Activated CD4-positive, alpha-beta T cell treated with anti-CD3 and anti-CD28 coated beads, Interleukin-2, Interleukin-4, amounts not matched to agents 100 ng/mL and 50 ng/mL, durations not matched to agents 16 hours and 8 hours (primary cell): Measurements from ENCODE around the gene CLEC2L.

Experiments
- DNase-seq: peaks from one replicate; pipeline ENCODE4 v3.0.0-alpha.2; 2020; ENCODE audit warnings: low spot score

The CLEC2L gene

GRCh38 chr7:139557857-139558581 lies 34.5 kb downstream of the CLEC2L start:
- no peak for DNase-seq

GRCh38 chr7:139559364-139560105 lies 36.0 kb downstream of the CLEC2L start:
- no peak for DNase-seq

DNA sequence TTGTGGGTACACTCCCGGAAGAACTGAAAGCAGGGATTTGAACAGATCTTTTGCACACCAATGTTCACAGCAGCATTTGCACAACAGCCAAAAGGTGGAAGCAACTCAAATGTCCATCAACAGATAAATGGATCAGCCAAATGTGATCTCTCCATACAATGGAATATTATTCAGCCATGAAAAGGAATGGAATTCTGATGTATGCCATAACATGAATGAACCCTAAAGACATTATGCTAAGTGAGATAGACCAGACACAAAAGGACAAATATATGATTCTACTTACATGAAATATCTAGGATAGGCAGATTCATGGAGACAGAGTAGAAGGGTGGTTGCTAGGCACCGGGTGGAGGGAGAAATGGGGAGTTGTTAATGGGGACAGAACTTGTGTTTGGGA lies 36.7 kb downstream of the CLEC2L start:
- no peak for DNase-seq

GRCh38 chr7:139560678-139561077 lies 37.2 kb downstream of the CLEC2L start:
- DNase-seq: no peak

DNA sequence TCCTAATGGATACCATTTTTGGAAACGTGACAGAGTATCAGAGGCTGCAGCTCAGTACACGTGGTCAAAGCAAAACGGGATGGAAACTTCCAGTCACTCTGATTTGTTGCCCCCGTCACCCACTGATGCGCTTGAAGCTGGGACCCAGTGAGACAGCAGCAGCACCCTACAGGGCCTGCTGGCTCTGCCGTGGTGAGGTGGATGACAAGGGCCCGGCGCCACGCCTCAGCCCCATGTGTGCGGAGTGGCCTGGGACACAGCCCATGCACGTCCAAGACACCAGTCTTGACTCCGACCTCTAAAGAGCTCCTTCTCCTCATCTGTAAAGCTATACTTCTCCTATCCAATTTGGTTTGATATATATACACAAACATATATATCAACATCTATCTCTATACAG lies 39.0 kb downstream of the CLEC2L start:
- DNase-seq: no peak

- DNase-seq: no peak
These were observed 39.6 kb downstream of the CLEC2L start for GRCh38 chr7:139562961-139563565.

GRCh38 chr7:139563856-139564255 lies 40.4 kb downstream of the CLEC2L start:
- no peak for DNase-seq

DNA sequence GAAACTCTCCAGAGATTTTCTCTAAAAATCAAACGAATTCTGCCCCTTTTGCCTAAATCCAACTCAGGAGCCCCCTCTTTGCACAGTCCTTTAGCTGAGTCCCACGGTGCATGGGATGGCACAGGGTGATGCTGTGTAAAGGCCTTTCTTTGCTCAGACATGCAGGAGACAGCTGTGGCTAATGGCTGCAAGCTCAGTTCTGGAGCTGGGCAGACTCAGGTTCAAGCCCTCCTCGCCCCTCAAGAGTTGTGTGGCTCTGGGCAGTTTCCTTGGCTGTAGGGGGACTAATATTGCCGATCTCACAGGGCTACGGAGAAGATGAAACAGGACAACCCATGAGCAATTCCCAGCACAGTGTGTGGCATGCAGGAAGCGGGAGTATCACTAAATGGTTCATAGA lies 42.6 kb downstream of the CLEC2L start:
- no peak for DNase-seq

DNA sequence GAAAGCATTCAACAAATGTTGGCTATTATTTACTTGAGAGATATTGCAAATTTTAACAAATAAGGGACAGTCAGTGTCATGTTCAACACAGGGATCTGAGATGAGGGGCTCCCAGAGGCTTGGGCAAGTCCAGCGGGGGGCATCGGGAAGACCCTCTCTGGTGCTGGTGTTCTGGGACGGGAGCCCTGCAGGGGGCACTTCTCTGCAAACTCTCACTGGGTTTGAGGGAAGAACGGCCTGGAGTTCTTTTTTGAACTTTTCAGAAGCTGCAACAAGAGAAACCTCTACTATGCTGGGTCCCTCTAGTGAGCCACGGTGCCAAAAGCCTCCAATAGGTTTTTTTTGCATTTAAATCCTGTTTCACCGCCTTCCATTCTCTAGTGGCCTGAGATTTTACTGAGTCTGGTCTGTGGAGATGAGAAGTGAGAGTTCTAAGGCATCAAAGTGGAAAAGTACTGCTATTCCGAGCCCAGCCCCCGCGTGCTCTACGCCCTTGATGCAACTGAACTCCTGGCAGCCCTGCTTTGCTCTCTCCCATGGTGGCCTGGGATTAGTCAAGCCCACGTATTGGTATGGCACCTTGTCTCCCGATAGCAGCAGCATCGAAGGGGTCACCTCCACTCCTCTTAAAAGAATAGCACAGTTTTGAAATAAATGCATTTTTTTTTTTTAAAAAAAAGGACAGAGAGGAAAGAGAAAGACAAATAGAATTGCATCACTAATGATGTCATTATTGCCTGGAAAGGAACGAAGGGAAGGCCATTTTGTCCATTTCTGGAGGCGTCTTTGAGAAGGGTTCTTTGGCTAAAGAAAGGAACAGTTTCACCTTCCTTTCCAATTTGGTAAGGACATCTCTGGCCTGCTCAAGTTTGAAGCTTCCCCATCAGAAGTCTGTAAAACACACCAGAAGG lies 43.5 kb downstream of the CLEC2L start:
- DNase-seq: no peak

- no peak for DNase-seq
These were observed 44.3 kb downstream of the CLEC2L start for GRCh38 chr7:139567647-139568345.

DNA sequence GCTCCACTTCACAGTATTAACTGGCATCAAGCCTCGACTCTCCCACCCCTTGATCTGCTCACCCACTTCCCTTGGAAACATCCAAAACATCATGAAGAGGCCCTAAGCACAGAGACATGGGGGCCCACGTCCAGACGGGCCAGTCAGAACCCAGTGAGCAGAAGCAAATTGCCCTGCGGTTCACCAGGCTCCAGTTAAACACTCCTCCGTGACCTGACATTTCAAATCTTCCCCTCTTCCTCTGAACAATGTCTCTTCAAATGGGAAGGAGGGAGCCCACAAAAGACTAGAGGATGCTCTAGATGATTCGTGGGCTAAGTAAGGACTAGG lies 44.8 kb downstream of the CLEC2L start:
- DNase-seq: no peak

GRCh38 chr7:139568813-139569490 lies 45.5 kb downstream of the CLEC2L start:
- no peak for DNase-seq

DNA sequence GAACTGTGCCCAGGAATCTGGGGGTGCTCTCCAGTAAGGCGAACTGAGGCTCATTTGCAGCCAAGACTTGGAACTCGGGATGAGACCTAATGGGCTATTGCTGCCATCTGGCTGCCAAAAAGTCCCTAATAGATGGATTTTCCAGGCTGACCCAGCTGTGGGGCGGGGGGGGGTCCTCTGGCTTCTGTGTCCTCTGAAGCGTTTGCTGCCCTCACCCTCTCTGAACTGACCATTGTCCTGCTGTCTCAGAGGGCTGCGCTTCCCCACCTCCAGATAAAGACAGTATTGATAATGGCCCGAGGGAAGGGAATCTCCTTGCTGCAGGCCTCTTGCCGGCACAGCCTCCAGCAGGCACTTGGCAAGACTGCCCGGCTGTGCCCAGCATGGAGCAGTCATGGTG lies 46.6 kb downstream of the CLEC2L start:
- DNase-seq: no peak

DNA sequence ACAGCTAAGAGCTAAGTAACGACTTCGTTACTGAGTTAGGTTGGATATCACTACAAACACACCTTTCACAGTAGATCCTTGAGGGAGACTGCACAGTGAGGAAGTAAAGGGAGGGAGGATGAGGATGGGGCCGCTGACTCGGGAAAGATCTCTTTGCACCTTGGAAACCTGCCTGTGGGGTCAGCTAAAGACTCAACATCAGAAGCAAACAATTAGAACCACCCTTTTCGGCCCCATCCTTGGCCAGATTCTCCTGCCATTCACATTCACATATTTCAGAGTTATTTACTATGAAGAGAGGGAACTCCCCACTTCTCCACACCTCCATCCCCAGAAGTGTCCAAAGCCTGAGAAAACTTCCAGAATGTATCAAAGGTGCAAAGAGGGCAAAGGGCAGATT lies 47.1 kb downstream of the CLEC2L start:
- no peak for DNase-seq

DNA sequence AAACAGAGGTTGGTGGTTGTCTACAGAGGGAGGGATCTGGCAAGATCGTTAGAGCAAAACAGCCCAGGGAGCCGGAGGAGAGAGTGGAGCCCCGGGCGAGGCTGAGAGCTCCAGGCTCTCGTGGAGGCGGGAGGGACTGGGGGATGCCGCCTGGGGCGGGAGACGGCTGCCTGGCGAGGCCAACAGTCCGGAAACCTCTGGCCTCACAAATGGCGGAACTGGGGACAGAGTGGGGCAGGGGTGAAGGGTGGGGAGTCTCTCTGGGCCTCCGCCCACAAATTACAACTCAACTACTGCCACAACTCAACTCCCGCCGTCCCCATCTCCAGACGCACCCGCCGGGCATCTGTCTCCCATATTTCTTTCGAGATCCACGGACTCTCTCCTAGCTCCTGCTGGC lies 47.7 kb downstream of the CLEC2L start:
- DNase-seq: no peak

DNA sequence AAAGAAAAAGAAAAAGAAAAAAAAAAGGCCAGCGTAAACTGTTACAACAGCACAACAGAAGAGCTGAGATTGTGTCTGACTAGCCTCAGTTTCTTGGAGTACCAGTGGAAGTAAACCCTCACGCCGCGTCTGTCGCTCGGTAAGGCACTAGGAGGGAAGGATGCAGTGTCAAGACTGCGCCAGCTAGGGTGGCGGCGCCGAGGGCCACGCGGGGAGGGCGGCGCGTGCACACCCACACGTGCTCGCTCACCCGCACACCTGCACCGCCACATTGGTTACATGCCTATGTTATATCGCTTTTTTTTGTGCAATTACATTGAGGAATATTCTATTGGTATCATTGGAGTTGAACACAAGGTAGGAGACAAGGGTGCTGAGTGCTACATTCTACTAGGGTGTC lies 48.2 kb downstream of the CLEC2L start:
- no peak for DNase-seq

GRCh38 chr7:139572071-139572470 lies 48.6 kb downstream of the CLEC2L start:
- no peak for DNase-seq

- no peak for DNase-seq
These were observed 49.4 kb downstream of the CLEC2L start for GRCh38 chr7:139572704-139573385.

DNA sequence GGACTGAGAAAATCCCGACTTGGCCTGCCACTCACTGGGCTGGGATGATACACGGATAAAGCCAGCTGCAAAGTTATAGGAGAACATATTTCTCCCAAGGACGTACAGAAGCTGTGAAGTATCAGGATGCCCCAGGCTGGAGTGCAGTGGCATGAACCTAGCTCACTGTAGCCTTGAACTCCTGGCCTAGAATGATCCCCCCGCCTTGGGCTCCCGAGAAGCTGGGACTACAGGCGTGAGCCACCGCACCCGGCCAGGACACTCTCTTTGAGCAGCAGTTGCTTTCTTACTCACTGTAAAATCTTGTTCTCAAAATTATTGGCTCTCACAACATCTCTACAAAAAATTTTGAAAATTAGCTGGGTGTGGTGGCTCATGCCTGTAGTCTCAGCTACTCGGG lies 50.4 kb downstream of the CLEC2L start:
- DNase-seq: no peak

DNA sequence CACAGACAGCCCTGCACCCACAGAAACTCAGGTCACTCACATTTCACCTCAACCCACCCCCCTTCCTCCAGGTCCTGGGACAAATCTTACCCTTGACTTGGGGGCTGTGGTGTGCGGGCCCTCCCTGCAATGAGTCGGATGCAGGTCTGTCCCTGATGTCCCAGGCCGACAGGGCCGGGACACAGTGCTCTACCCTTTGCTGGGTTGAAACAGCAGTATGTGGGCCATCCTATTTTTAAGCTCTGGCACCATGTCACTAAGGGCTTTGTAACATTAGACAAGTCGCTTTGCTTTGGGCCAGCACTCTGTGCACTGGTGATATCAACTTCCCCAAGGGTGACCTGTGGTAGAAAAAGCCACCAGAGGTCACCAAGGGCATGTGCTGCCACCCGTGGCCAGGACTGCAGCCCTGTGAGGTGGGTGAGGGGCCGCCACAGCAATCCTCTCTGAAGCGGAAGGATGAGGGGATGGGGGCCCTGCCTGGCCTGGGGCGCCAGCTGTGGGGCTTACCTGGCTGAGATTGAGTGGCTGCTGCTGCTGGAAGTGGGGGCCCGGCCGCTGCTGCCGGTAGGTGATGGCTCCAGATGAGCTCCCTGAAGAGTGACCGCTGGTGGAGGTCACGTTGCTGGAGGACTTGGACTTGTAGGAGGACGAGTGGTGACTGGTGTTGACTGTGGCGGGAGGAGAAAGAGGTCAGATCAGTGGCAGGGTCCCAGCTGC lies 51.3 kb downstream of the CLEC2L start:
- no peak for DNase-seq
